Measurements from ENCODE around the gene MIX23. TPM values are rescaled to one million over a fixed set of nuclear protein-coding genes. Genes with fewer than 3 reads are reported as not detected.

The MIX23 gene
- total RNA-seq, 1 donor from 2014 or later, result 46.6 TPM

GRCh38 chr3:122398920-122399319 lies 15.9 kb upstream of the MIX23 start:
- Histone ChIP-seq H3K9ac (ENCODE audit: low read length) (no peak overlapping the region), H3K27me3 (ENCODE audit: insufficient read depth, low read length) (no peaks in the 10 kb centered on the region), H3K27ac (ENCODE audit: low read depth, low read length) (no peak overlapping the region), H3K4me1 (ENCODE audit: insufficient read depth, low read length) (peaks cover 13% of the 10 kb centered on the region), H2AFZ (ENCODE audit: low read depth, low read length) (no peak overlapping the region), H3K4me3 (ENCODE audit: insufficient read depth, low read depth, low read length) (no peak overlapping the region), H3K9me3 (ENCODE audit: insufficient read depth, low read depth, low read length) (no peaks in the 10 kb centered on the region), H4K20me1 (ENCODE audit: insufficient read depth, low read length) (no peaks in the 10 kb centered on the region), H3K4me2 (ENCODE audit: low read length) (no peak overlapping the region), H3K79me2 (ENCODE audit: insufficient read depth, low read length) (no peaks in the 10 kb centered on the region), H3K36me3 (ENCODE audit: insufficient read depth, low read length) (no peaks in the 10 kb centered on the region)
- Mint-ChIP-seq H3K27me3 (ENCODE audit: low read depth, unreplicated experiment) (no peaks in the 10 kb centered on the region), H3K4me1 (ENCODE audit: low read depth, unreplicated experiment) (peaks cover 48% of the 10 kb centered on the region), H3K36me3 (ENCODE audit: low read depth, unreplicated experiment) (no peaks in the 10 kb centered on the region), H3K27ac (ENCODE audit: unreplicated experiment) (no peak overlapping the region), H3K9me3 (ENCODE audit: unreplicated experiment) (peaks cover 2% of the 10 kb centered on the region), H3K4me3 (ENCODE audit: unreplicated experiment) (no peak overlapping the region)
- DNase-seq (ENCODE audit: low read depth) (no peak), FAIRE-seq (no peak)
- no peak for TF ChIP-seq EZH2 (IDR thresholded peaks at IDR 0.05; ENCODE audit: insufficient read depth, low read length)
- TF ChIP-seq, protein P1, sequence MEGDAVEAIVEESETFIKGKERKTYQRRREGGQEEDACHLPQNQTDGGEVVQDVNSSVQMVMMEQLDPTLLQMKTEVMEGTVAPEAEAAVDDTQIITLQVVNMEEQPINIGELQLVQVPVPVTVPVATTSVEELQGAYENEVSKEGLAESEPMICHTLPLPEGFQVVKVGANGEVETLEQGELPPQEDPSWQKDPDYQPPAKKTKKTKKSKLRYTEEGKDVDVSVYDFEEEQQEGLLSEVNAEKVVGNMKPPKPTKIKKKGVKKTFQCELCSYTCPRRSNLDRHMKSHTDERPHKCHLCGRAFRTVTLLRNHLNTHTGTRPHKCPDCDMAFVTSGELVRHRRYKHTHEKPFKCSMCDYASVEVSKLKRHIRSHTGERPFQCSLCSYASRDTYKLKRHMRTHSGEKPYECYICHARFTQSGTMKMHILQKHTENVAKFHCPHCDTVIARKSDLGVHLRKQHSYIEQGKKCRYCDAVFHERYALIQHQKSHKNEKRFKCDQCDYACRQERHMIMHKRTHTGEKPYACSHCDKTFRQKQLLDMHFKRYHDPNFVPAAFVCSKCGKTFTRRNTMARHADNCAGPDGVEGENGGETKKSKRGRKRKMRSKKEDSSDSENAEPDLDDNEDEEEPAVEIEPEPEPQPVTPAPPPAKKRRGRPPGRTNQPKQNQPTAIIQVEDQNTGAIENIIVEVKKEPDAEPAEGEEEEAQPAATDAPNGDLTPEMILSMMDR (IDR thresholded peaks at IDR 0.05; ENCODE audit: insufficient read depth, low read depth, low read length), result no peak

DNA sequence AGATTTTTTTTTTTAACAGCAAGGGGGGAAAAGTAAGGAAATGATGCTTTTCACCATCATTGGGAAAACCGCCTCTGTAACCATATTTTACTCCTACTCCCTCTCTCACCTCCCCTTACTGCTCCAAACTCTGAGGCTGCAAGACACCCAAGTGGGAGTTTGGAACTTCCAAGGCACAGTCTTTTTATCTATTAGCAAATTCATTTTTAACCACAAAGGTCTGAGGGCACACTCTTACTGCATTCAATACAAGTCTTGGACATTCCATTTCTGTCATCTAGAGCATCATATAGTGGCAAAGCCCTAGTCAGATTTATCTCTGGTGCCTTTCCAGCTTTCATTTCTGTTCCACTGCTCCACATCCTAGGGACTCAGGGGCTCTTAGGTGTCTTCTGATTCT lies 14.2 kb upstream of the MIX23 start:
- DNase-seq (ENCODE audit: low read depth) (peak; percentile 50), FAIRE-seq (no peak)
- H3K36me3 Mint-ChIP-seq (ENCODE audit: low read depth, unreplicated experiment), result no peaks in the 10 kb centered on the region
- Histone ChIP-seq H3K27me3 (ENCODE audit: insufficient read depth, low read length) (no peaks in the 10 kb centered on the region), H3K36me3 (ENCODE audit: insufficient read depth, low read length) (no peaks in the 10 kb centered on the region), H3K4me1 (ENCODE audit: insufficient read depth, low read length) (peaks cover 5% of the 10 kb centered on the region), H4K20me1 (ENCODE audit: insufficient read depth, low read length) (no peaks in the 10 kb centered on the region), H3K9me3 (ENCODE audit: insufficient read depth, low read depth, low read length) (no peaks in the 10 kb centered on the region), H3K27ac (ENCODE audit: low read depth, low read length) (no peak overlapping the region), H3K4me2 (ENCODE audit: low read length) (no peak overlapping the region), H3K4me3 (ENCODE audit: insufficient read depth, low read depth, low read length) (no peak overlapping the region), H2AFZ (ENCODE audit: low read depth, low read length) (no peak overlapping the region), H3K79me2 (ENCODE audit: insufficient read depth, low read length) (no peaks in the 10 kb centered on the region), H3K9ac (ENCODE audit: low read length) (no peak overlapping the region)
- H3K27me3 Mint-ChIP-seq (ENCODE audit: low read depth, unreplicated experiment), result no peaks in the 10 kb centered on the region
- H3K9me3 Mint-ChIP-seq (ENCODE audit: unreplicated experiment), result peaks cover 2% of the 10 kb centered on the region
- no peak for TF ChIP-seq EZH2 (IDR thresholded peaks at IDR 0.05; ENCODE audit: insufficient read depth, low read length)
- TF ChIP-seq, protein P1 (IDR thresholded peaks at IDR 0.05; ENCODE audit: insufficient read depth, low read depth, low read length), result no peak
- H3K27ac Mint-ChIP-seq (ENCODE audit: unreplicated experiment), result peak overlapping the region; percentile 73
- H3K4me3 Mint-ChIP-seq (ENCODE audit: unreplicated experiment), result peak overlapping the region; percentile 30
- peaks cover 44% of the 10 kb centered on the region for H3K4me1 Mint-ChIP-seq (ENCODE audit: low read depth, unreplicated experiment)

DNA sequence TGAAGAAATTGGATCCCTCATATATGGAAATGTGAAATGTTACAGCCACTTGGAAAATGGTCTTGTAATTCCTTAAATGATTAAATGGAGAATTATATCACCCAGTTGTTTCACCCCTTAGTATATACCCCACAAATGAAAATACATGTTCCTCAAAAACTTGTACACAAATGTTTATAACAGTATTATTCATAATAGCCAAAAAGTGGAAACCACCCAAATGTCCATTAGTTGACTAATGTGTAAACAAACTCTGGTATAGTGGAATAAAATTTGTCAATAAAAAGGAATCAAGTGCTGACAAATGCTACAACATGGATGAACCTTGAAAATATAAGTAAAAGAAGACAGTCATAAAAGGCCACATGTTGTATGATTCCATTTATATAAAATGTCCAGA lies 13.5 kb upstream of the MIX23 start:
- Histone ChIP-seq H3K9ac (ENCODE audit: low read length) (no peak overlapping the region), H3K4me1 (ENCODE audit: insufficient read depth, low read length) (peaks cover 5% of the 10 kb centered on the region), H3K9me3 (ENCODE audit: insufficient read depth, low read depth, low read length) (no peaks in the 10 kb centered on the region), H3K79me2 (ENCODE audit: insufficient read depth, low read length) (no peaks in the 10 kb centered on the region), H2AFZ (ENCODE audit: low read depth, low read length) (no peak overlapping the region), H4K20me1 (ENCODE audit: insufficient read depth, low read length) (no peaks in the 10 kb centered on the region), H3K4me2 (ENCODE audit: low read length) (no peak overlapping the region), H3K27me3 (ENCODE audit: insufficient read depth, low read length) (no peaks in the 10 kb centered on the region), H3K36me3 (ENCODE audit: insufficient read depth, low read length) (no peaks in the 10 kb centered on the region), H3K4me3 (ENCODE audit: insufficient read depth, low read depth, low read length) (no peak overlapping the region), H3K27ac (ENCODE audit: low read depth, low read length) (no peak overlapping the region)
- Mint-ChIP-seq H3K4me1 (ENCODE audit: low read depth, unreplicated experiment) (peaks cover 44% of the 10 kb centered on the region), H3K4me3 (ENCODE audit: unreplicated experiment) (no peak overlapping the region), H3K27me3 (ENCODE audit: low read depth, unreplicated experiment) (no peaks in the 10 kb centered on the region), H3K36me3 (ENCODE audit: low read depth, unreplicated experiment) (no peaks in the 10 kb centered on the region), H3K9me3 (ENCODE audit: unreplicated experiment) (peaks cover 2% of the 10 kb centered on the region), H3K27ac (ENCODE audit: unreplicated experiment) (no peak overlapping the region)
- FAIRE-seq, result no peak
- no peak for DNase-seq (ENCODE audit: low read depth)
- TF ChIP-seq, protein P1 (IDR thresholded peaks at IDR 0.05; ENCODE audit: insufficient read depth, low read depth, low read length), result no peak
- TF ChIP-seq EZH2 (IDR thresholded peaks at IDR 0.05; ENCODE audit: insufficient read depth, low read length), result no peak
